ENCODE data around the gene PDGFB.

PDGFB gene

DNA sequence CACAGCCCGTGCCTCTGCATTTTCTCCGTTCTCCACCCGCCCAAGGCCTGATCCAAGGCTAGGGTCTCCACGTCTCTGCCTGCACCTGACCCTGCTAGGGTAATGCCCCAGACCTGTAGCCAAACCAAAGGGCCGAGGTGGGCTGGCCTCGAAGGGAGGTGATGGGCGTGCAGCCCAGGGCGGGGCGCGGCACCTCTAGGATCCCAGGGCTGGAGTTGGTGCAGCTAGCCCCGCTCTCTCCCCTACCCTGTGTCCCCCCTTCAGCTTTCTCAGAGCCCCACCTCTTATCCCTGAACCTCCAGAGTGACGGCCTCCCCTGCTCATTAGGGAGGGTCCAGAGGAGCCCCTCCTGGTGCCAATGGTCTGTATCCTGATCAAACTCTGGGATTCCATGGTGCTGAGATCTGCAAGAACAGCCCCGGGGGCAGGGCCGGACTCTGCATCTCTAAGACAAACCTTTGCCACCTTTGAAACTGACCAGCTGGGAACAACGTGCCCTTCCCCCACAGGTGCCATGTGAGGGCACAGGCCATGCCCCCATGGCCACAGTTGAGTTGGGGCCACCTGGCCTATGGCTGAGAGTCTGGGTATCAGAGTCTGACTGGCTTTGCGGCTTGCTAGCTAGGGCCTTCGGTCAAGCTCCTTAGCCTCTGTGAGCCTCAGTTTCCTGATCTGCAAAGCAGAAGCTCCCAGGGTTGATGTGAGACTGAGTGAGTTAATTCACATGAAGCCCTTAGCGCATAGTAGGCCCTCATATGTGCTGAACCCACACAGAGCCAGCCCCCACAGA is 69.2 kb downstream of the PDGFB start:
- Histone ChIP-seq H2AFZ (ENCODE audit: low read depth) (no peak overlapping the region), H3K4me2 (no peak overlapping the region), H3K79me2 (ENCODE audit: insufficient read depth, low read depth) (no peaks in the 10 kb centered on the region), H3K9ac (no peak overlapping the region), H3K27me3 (ENCODE audit: insufficient read depth, low read depth) (peaks cover 18% of the 10 kb centered on the region; the same call in 1 of the 2 replicates), H3K27ac (no peak overlapping the region), H3K4me1 (ENCODE audit: low read depth, poor library complexity, severe bottlenecking) (peaks cover 5% of the 10 kb centered on the region), H3K36me3 (ENCODE audit: insufficient read depth) (no peaks in the 10 kb centered on the region), H3K4me3 (IDR thresholded peaks at IDR 0.05; ENCODE audit: insufficient read depth, low read depth, low read length) (no peak overlapping the region), H4K20me1 (ENCODE audit: insufficient read depth) (no peaks in the 10 kb centered on the region)
- no peak for TF ChIP-seq CTCF (conservative IDR thresholded peaks at IDR 0.05; ENCODE audit: low read depth, low read length)

- no peak overlapping the region for H2AFZ ChIP-seq (ENCODE audit: low read depth)
- no peak overlapping the region for H3K4me2 ChIP-seq
- H3K9ac ChIP-seq, result no peak overlapping the region
- no peak for TF ChIP-seq CTCF (conservative IDR thresholded peaks at IDR 0.05; ENCODE audit: low read depth, low read length)
- H3K79me2 ChIP-seq (ENCODE audit: insufficient read depth, low read depth), result no peaks in the 10 kb centered on the region
- H4K20me1 ChIP-seq (ENCODE audit: insufficient read depth), result no peaks in the 10 kb centered on the region
- no peak overlapping the region for H3K27ac ChIP-seq
- H3K4me3 ChIP-seq (IDR thresholded peaks at IDR 0.05; ENCODE audit: insufficient read depth, low read depth, low read length), result no peak overlapping the region
- peaks cover 5% of the 10 kb centered on the region for H3K4me1 ChIP-seq (ENCODE audit: low read depth, poor library complexity, severe bottlenecking)
- H3K36me3 ChIP-seq (ENCODE audit: insufficient read depth), result no peaks in the 10 kb centered on the region
- H3K27me3 ChIP-seq (ENCODE audit: insufficient read depth, low read depth), result peaks cover 18% of the 10 kb centered on the region; the same call in 1 of the 2 replicates
These were observed 70.1 kb downstream of the PDGFB start for GRCh38 chr22:39174498-39175352.

GRCh38 chr22:39173787-39174497 is 70.8 kb downstream of the PDGFB start:
- Histone ChIP-seq H3K27ac (no peak overlapping the region), H2AFZ (ENCODE audit: low read depth) (no peak overlapping the region), H3K4me1 (ENCODE audit: low read depth, poor library complexity, severe bottlenecking) (peaks cover 5% of the 10 kb centered on the region), H3K36me3 (ENCODE audit: insufficient read depth) (no peaks in the 10 kb centered on the region), H3K79me2 (ENCODE audit: insufficient read depth, low read depth) (no peaks in the 10 kb centered on the region), H3K9ac (no peak overlapping the region), H3K4me3 (IDR thresholded peaks at IDR 0.05; ENCODE audit: insufficient read depth, low read depth, low read length) (no peak overlapping the region), H3K4me2 (no peak overlapping the region), H4K20me1 (ENCODE audit: insufficient read depth) (no peaks in the 10 kb centered on the region), H3K27me3 (ENCODE audit: insufficient read depth, low read depth) (peaks cover 18% of the 10 kb centered on the region; the same call in 1 of the 2 replicates)
- no peak for TF ChIP-seq CTCF (conservative IDR thresholded peaks at IDR 0.05; ENCODE audit: low read depth, low read length)
